SK-N-SH (cell line): ENCODE data around the gene FANCI.

Source experiments
- CTCF ChIP-seq: fragments of 200-600 bp; sonication (generic); IDR thresholded peaks from 2 replicates; pipeline ENCODE4 v1.6.1; 2017; ENCODE audit warnings: antibody characterized with exemption, mild to moderate bottlenecking, moderate library complexity
- EP300 ChIP-seq, 2 experiments: IDR thresholded peaks; 2 replicates each; pipeline versions ENCODE4 v1.4.0 to v1.6.1; 2012; ENCODE audit warnings: borderline replicate concordance in 1 of 2, low read depth in 1 of 2, low read length in 1 of 2
- EZH2phosphoT487 ChIP-seq: fragments of 200-600 bp; sonication (generic); IDR thresholded peaks from 2 replicates; pipeline ENCODE4 v1.6.1; 2017; ENCODE audit warnings: low read depth, mixed run types, mild to moderate bottlenecking, antibody characterized with exemption, moderate library complexity, borderline replicate concordance
- GABPA ChIP-seq: IDR thresholded peaks from 2 replicates; pipeline ENCODE4 v1.4.0; 2012; ENCODE audit warnings: low read depth, mild to moderate bottlenecking
- GATA2 ChIP-seq: sonication (generic); formaldehyde crosslinking; IDR thresholded peaks from 2 replicates; pipeline ENCODE4 v1.5.0; 2020; ENCODE audit warnings: mild to moderate bottlenecking, missing genetic modification reagents
- JUND ChIP-seq: IDR thresholded peaks from 2 replicates; pipeline ENCODE4 v1.4.0; 2012
- NFIC ChIP-seq: IDR thresholded peaks from 2 replicates; pipeline ENCODE4 v1.4.0; 2012; ENCODE audit warnings: borderline replicate concordance
- POLR2AphosphoS5 ChIP-seq: IDR thresholded peaks from 2 replicates; pipeline ENCODE4 v1.6.1; 2012; ENCODE audit warnings: low read depth, low read length
- RAD21 ChIP-seq: IDR thresholded peaks from 2 replicates; pipeline ENCODE4 v1.6.1; 2012; ENCODE audit warnings: mild to moderate bottlenecking, low read length
- REST ChIP-seq: IDR thresholded peaks from 2 replicates; pipeline ENCODE4 v1.6.1; 2012; ENCODE audit warnings: mild to moderate bottlenecking, low read depth, low read length, moderate library complexity
- SMC3 ChIP-seq: IDR thresholded peaks from 2 replicates; pipeline ENCODE4 v1.6.1; 2012; ENCODE audit warnings: low read depth, low read length, improper control_type of control experiment
- TAF1 ChIP-seq: IDR thresholded peaks from 2 replicates; pipeline ENCODE4 v1.6.1; 2012; ENCODE audit warnings: low read depth, mild to moderate bottlenecking, low read length, moderate library complexity, borderline replicate concordance
- YY1 ChIP-seq: IDR thresholded peaks from 2 replicates; pipeline ENCODE4 v1.4.0; 2012; ENCODE audit warnings: low read depth, mild to moderate bottlenecking
- TF ChIP-seq, protein P1 (sequence below): IDR thresholded peaks from 2 replicates; pipeline ENCODE4 v1.4.0; 2012; ENCODE audit warnings: low read depth, borderline replicate concordance

DNA sequence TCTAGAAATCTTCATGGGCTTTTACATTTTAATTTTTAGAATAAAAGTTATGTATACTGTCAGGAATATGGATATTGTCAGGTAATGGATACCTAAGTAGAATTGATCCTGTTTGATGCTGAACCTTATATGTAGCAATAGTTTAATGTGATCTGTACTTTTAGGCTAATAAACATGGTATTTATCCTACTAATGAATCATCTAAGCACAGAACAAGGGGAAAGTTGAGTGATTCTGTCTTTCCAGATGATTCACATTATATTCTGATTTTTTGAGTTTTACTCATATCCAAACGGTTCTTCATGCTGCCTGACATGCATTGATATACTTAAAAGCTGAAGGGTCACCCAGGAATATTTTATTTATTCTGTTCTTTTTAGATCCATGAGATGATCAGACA lies 34.5 kb downstream of the FANCI start:
- TF ChIP-seq POLR2AphosphoS5 (no peak), CTCF (no peak), EP300 (IDR thresholded peaks at IDR 0.05; ENCODE audit: borderline replicate concordance in 1 of 2, low read depth in 1 of 2, low read length in 1 of 2) (no peak), RAD21 (no peak), JUND (no peak), YY1 (no peak), SMC3 (no peak), GABPA (no peak), TAF1 (no peak), REST (no peak), GATA2 (CRISPR knock-in tag) (no peak), NFIC (no peak), EZH2phosphoT487 (no peak)
- TF ChIP-seq, protein P1, sequence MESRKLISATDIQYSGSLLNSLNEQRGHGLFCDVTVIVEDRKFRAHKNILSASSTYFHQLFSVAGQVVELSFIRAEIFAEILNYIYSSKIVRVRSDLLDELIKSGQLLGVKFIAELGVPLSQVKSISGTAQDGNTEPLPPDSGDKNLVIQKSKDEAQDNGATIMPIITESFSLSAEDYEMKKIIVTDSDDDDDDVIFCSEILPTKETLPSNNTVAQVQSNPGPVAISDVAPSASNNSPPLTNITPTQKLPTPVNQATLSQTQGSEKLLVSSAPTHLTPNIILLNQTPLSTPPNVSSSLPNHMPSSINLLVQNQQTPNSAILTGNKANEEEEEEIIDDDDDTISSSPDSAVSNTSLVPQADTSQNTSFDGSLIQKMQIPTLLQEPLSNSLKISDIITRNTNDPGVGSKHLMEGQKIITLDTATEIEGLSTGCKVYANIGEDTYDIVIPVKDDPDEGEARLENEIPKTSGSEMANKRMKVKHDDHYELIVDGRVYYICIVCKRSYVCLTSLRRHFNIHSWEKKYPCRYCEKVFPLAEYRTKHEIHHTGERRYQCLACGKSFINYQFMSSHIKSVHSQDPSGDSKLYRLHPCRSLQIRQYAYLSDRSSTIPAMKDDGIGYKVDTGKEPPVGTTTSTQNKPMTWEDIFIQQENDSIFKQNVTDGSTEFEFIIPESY = no peak
